Stimulated activated CD8-positive, alpha-beta memory T cell treated with anti-CD3 and anti-CD28 coated beads, Interleukin-15, amount 100 ng/mL, for 1 hour (primary cell): Measurements from ENCODE around the gene GUSB.

Source experiments
- DNase-seq: peaks from one replicate; pipeline ENCODE4 v3.0.0-alpha.2; 2020; ENCODE audit warnings: low read depth

The GUSB gene

GRCh38 chr7:65927489-65928448 is 54.2 kb downstream of the GUSB start:
- DNase-seq = no peak

- DNase-seq = no peak
Measured at GRCh38 chr7:65926588-65926987, 55.4 kb downstream of the GUSB start.

GRCh38 chr7:65925040-65925439 is 57.0 kb downstream of the GUSB start:
- no peak for DNase-seq

GRCh38 chr7:65924193-65924592 is 57.8 kb downstream of the GUSB start:
- no peak for DNase-seq

GRCh38 chr7:65923316-65923715 is 58.7 kb downstream of the GUSB start:
- DNase-seq = no peak

- DNase-seq = no peak
Measured at GRCh38 chr7:65915921-65916657, 65.9 kb downstream of the GUSB start.

- no peak for DNase-seq
Measured at GRCh38 chr7:65912237-65912636, 69.8 kb downstream of the GUSB start.
